Tibial artery (tissue), 4 donors: ENCODE data around the gene RILPL1.

Experiments used
- DNase-seq, 2 donors: peaks; one replicate each; pipeline ENCODE4 v3.0.0-alpha.2; 2019
- H3K27ac ChIP-seq, 2 donors: fragments of 200-600 bp; sonication (generic) in 1 of 2; 1 replicate in 1 of 2; 2 replicates in 1 of 2; pipeline ENCODE4 v1.5.1; 2018 to 2019; ENCODE audit warnings: mild to moderate bottlenecking in 1 of 2
- H3K27me3 ChIP-seq, 2 donors: fragments of 200-600 bp; sonication (generic) in 1 of 2; one replicate each; pipeline versions ENCODE4 v1.5.1 to v1.6.0; 2016 to 2019
- H3K36me3 ChIP-seq, 3 donors: fragments of 200-600 bp; sonication (generic) in 2 of 3; one replicate each; pipeline ENCODE4 v1.5.1; 2016 to 2019; ENCODE audit warnings: mild to moderate bottlenecking in 2 of 3
- H3K4me1 ChIP-seq, 4 donors: fragments of 200-600 bp; sonication (generic) in 2 of 4; 1 replicate in 3 of 4; 2 replicates in 1 of 4; pipeline ENCODE4 v1.5.1; 2016 to 2019
- H3K4me3 ChIP-seq, 2 donors: fragments of 200-600 bp; sonication (generic) in 1 of 2; 1 replicate in 1 of 2; 2 replicates in 1 of 2; pipeline ENCODE4 v1.5.1; 2018 to 2019; ENCODE audit warnings: mild to moderate bottlenecking in 2 of 2
- H3K9me3 ChIP-seq, 3 donors: fragments of 200-600 bp; sonication (generic) in 1 of 3; one replicate each; pipeline ENCODE4 v1.5.1; 2016 to 2019
- CTCF ChIP-seq, 2 experiments: fragments of 200-600 bp in 1 of 2; fragments of 450-650 bp in 1 of 2; IDR thresholded peaks; one replicate each; pipeline ENCODE4 v1.5.1; 2017 to 2019; ENCODE audit warnings: antibody characterized with exemption in 2 of 2, mild to moderate bottlenecking in 1 of 2, moderate library complexity in 1 of 2
- intact Hi-C: fragments of 100-400 bp; cut with DNase I; formaldehyde crosslinking; loops from one replicate; pipeline ENCODE4 v1.15.0; 2023; ENCODE audit warnings: low total_unique reads

Gene RILPL1

GRCh38 chr12:123532019-123532418 lies 1.5 kb downstream of the RILPL1 start:
- intact Hi-C loops, result loop anchor here (10.0 kb wide), 1 partner anchor 137 kb away; no protein-coding TSS in a partner anchor
- H3K4me3 ChIP-seq, result peak overlapping the region; percentile 75 to 93
- no peaks in the 10 kb centered on the region for H3K27me3 ChIP-seq
- H3K36me3 ChIP-seq, result peaks cover 0 to 16% (median 4%) of the 10 kb centered on the region in 3 donors
- H3K9me3 ChIP-seq, result no peaks in the 10 kb centered on the region
- peak in 1 of 2 donors; percentile 41 for DNase-seq
- peak overlapping the region; percentile 87 to 96 for H3K27ac ChIP-seq
- no peak for TF ChIP-seq CTCF (IDR thresholded peaks at IDR 0.05)
- H3K4me1 ChIP-seq, result peaks cover 0 to 38% (median 34%) of the 10 kb centered on the region in 4 donors

DNA sequence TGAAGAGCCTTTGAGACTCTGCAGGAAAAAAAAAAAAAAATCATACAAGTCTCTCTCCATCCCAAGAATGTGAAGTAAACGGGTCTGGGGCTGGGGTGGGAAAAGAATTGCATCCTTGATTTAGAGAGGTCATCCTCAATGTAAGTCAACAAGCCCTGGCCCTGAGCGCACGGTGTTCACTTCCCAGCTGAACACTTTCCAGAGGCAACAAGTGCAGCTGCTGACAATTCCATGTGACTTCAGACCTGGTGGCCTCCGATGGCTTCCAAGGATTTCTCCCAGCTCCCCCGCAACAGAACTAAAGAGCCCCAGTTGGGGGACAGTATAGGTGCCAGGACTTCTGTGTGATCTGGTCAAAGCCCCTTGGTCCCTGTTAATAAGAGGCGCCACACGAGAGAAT lies 2.4 kb downstream of the RILPL1 start:
- peak overlapping the region; percentile 87 to 96 for H3K27ac ChIP-seq
- peaks cover 0 to 43% (median 34%) of the 10 kb centered on the region in 4 donors for H3K4me1 ChIP-seq
- intact Hi-C loops, result loop anchor here (10.0 kb wide), 1 partner anchor 136 kb away; no protein-coding TSS in a partner anchor
- no peaks in the 10 kb centered on the region for H3K9me3 ChIP-seq
- H3K4me3 ChIP-seq, result peak overlapping the region; percentile 75 to 93
- peaks cover 0 to 19% (median 4%) of the 10 kb centered on the region in 3 donors for H3K36me3 ChIP-seq
- no peak for TF ChIP-seq CTCF (IDR thresholded peaks at IDR 0.05)
- DNase-seq, result peak; percentile 43 to 77
- H3K27me3 ChIP-seq, result no peaks in the 10 kb centered on the region

DNA sequence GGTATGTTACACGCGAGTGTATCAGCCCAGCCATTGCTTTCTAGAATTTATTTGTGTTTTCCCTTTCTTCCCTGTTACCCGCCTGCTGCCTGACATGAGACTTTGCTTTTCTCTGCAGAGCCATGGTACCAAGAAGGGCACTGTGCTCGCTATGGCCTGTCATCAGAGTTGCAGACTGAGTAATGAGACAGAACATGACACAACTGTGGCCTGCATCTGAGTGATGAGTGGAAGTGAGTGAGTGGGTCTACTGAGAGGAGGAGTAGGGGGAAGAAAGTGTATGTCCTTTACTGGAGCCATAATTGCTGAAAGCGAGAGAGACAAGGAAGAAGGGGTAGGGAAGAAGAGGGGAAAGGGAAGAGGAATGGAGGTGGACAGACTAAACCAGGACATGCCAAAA lies 2.9 kb downstream of the RILPL1 start:
- TF ChIP-seq CTCF (IDR thresholded peaks at IDR 0.05), result no peak
- Histone ChIP-seq H3K27me3 (no peaks in the 10 kb centered on the region), H3K36me3 (peaks cover 0 to 19% (median 4%) of the 10 kb centered on the region in 3 donors), H3K9me3 (no peaks in the 10 kb centered on the region), H3K4me1 (peaks cover 0 to 43% (median 34%) of the 10 kb centered on the region in 4 donors), H3K27ac (peak overlapping the region; percentile 87 to 96), H3K4me3 (no peak overlapping the region)
- DNase-seq, result no peak
- intact Hi-C loops, result loop anchor here (10.0 kb wide), 1 partner anchor 136 kb away; no protein-coding TSS in a partner anchor

- no peak for TF ChIP-seq CTCF (IDR thresholded peaks at IDR 0.05)
- no peaks in the 10 kb centered on the region for H3K9me3 ChIP-seq
- DNase-seq, result no peak
- H3K4me1 ChIP-seq, result peaks cover 0 to 43% (median 34%) of the 10 kb centered on the region in 4 donors
- intact Hi-C loops, result loop anchor here (10.0 kb wide), 1 partner anchor 135 kb away; no protein-coding TSS in a partner anchor
- no peaks in the 10 kb centered on the region for H3K27me3 ChIP-seq
- H3K27ac ChIP-seq, result peak overlapping the region; percentile 4 to 7
- no peak overlapping the region for H3K4me3 ChIP-seq
- peaks cover 0 to 20% (median 4%) of the 10 kb centered on the region in 3 donors for H3K36me3 ChIP-seq
Measured at GRCh38 chr12:123529686-123530085, 3.8 kb downstream of the RILPL1 start.

- Histone ChIP-seq H3K4me1 (peaks cover 0 to 37% (median 32%) of the 10 kb centered on the region in 4 donors), H3K9me3 (no peaks in the 10 kb centered on the region), H3K27ac (peak overlapping the region in 1 of 2 donors; percentile 4), H3K36me3 (peaks cover 8 to 29% (median 8%) of the 10 kb centered on the region in 3 donors), H3K4me3 (no peak overlapping the region), H3K27me3 (no peaks in the 10 kb centered on the region)
- TF ChIP-seq CTCF (IDR thresholded peaks at IDR 0.05), result no peak
- DNase-seq, result no peak
- intact Hi-C loops, result no loop called here
Measured at GRCh38 chr12:123528858-123529257, 4.7 kb downstream of the RILPL1 start.
